ENCODE data around the gene SPSB1. TPM values are rescaled to one million over a fixed set of nuclear protein-coding genes. Genes with fewer than 3 reads are reported as not detected.

SPSB1 gene
- total RNA-seq, 1 donor from 2014 or later = 15.1 TPM

DNA sequence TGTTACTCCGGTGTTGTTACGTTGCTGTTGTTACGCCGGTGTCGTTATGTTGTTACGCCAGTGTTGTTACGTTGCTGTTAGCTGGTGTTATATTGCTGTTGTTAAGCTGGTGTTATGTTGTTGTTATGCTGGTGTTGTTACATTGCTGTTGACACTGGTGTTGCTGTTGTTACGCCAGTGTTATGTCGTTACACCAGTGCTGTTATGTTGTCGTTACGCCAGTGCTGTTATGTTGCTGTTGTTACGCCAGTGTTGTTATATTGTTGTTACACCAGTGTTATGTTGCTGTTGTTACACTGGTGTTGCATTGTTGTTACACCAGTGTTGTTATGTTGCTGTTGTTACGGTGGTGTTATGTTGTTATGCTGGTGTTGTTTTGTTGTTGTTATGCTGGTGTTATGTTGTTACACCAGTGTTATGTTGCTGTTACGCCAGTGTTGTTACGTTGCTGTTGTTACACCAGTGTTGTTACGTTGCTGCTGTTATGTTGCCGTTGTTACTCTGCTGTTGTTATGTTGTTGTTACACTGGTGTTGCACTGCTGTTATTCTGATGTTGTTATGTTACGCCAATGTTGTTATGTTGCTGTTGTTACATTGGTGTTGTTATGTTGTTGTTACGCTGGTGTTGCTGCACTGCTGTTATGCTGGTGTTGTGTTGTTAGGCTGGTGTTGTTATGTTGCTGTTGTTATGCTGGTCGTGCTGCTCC, 32.5 kb upstream of the SPSB1 start:
- DNase-seq (ENCODE audit: low spot score) = no peak

DNA sequence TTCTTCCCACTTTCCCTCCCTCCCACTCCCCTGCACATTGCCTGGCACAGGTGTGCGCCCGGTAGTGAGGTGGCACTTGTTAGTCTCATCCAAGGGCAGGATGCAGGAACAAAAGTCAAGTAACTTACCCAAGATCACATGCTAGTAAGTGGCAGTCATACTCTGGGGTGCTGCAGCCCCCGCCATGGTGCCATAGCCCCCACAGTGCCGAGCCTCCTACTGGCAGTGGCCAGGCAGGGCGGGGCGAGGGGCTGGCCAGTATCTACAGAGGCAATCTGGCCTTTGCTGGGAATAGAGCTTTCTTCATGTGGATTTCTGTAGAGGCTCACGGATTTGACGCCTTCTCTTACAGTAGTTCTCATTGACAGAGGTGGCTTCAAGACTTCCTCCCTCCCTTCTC, 31.2 kb upstream of the SPSB1 start:
- no peak for DNase-seq (ENCODE audit: low spot score)

DNA sequence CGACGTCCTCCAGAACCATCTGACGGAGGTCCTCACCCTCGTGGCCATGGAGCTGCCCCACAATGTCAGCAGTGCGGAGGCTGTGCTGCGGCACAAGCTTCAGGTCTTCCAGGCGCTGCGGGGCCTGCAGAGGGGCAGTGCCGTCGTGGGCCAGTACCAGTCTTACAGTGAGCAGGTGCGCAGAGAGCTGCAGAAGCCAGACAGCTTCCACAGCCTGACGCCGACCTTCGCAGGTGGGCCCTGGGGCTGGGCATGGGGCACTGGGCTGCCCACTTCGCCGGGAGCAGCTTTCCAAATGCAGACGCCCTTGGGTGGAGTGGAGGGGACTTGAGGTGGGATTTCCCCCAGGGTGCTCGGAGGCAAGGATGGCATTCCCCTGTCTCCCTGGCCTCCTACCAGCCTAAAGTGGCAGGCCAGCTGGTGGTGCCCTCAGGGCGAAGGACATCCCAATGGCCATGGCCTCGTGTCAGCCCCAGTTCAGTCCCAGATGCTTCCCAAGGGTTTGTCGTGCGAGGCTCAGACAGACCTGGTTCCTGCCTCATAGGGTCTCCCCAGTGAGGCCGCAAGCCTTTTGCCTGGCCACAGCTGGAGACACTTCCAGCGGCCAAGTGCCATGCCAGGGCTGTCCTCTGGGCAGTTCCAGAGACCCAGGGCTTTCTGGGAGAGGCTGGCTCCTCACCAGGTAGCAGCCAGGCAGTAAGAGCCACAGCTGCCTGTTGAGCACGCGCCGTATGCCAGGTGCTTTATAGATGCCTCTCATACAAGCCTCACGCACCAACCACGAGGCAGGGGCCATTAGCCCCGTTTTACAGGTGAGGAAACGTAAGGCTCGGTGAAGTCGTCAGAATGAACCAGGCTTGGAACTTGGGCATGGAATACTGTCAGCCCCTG, 30.4 kb upstream of the SPSB1 start:
- DNase-seq (ENCODE audit: low spot score) = no peak

DNA sequence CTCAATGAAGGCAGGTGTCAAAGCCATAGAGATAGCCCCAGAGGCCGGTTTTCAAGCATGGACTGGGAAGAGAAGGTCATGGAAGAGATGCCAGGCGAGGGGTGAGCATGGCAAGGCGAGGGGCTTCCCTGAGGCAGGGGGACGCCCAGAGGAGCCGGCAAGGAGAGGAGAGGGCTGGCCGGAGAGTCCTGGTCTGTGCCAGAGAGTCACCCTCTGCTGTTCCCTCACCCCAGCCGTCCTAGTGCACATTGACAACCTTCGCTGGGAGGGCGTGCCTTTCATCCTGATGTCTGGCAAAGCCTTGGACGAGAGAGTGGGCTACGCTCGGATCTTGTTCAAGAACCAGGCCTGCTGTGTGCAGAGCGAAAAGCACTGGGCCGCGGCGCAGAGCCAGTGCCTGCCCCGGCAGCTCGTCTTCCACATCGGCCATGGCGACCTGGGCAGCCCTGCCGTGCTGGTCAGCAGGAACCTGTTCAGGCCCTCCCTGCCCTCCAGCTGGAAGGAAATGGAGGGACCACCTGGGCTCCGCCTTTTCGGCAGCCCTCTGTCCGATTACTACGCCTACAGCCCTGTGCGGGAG, 29.3 kb upstream of the SPSB1 start:
- no peak for DNase-seq (ENCODE audit: low spot score)

DNA sequence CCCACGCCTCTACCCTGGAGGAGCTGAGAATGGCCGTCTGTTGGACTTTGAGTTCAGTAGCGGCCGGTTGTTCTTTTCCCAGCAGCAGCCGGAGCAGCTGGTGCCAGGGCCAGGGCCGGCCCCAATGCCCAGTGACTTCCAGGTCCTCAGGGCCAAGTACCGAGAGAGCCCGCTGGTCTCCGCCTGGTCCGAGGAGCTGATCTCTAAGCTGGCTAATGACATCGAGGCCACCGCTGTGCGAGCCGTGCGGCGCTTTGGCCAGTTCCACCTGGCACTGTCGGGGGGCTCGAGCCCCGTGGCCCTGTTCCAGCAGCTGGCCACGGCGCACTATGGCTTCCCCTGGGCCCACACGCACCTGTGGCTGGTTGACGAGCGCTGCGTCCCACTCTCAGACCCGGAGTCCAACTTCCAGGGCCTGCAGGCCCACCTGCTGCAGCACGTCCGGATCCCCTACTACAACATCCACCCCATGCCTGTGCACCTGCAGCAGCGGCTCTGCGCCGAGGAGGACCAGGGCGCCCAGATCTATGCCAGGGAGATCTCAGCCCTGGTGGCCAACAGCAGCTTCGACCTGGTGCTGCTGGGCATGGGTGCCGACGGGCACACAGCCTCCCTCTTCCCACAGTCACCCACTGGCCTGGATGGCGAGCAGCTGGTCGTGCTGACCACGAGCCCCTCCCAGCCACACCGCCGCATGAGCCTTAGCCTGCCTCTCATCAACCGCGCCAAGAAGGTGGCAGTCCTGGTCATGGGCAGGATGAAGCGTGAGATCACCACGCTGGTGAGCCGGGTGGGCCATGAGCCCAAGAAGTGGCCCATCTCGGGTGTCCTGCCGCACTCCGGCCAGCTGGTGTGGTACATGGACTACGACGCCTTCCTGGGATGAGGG, 28.5 kb upstream of the SPSB1 start:
- no peak for DNase-seq (ENCODE audit: low spot score)

DNA sequence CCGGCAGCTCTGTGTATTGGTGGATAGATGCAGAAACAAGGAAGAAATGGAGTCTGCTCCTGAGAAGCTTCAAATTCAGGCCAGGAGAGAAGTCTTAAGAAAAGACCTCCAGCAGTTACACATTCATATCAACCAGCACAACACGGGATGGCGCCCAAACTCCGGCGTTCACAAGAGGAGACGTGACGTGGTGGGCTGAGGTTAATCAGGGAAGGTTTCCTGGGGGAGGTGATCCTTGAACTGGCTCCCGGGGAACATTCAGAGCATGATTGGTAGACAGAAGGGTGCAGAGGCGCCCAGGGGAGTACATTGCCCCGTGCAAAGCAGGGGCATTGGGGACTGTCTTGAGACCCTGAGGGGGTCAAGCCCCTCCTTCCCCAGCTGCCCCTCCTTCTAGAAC, 27.7 kb upstream of the SPSB1 start:
- DNase-seq (ENCODE audit: low spot score) = no peak

DNA sequence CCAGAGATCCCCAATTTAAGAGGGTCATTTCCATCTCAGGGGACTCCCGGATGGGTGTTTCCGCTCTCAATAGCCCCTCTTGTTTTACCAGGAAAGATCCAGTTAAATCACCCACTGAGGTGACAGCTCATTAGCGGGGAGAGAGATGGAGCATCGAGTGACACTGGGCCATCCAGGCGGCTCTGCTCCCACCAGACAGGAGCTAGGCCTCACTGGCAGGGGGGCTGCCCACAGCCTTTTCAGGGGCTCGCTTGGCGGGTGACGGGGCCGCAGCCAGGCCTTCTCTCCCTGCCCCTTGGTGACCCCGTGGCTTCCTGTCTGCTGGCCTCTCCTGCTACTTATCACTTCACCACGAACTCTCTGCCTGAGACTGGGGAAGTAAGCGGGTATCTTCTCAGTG, 26.7 kb upstream of the SPSB1 start:
- DNase-seq (ENCODE audit: low spot score) = no peak

DNA sequence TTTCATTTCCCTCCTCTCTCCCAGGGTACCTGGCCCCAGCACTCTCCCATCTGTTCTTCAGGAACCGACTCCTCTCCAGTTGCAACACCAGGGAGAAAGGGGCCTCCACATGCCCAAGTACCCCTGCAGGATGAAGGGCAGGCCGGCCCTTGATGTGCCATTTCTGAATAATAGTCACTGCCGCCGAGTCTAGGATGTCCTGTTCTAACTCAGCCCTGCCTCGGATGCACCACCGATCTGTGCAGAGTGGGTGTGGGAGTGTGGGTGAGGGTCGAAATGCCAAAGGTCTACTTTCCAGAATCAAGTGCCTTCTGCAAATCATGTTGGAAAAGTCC, 25.4 kb upstream of the SPSB1 start:
- no peak for DNase-seq (ENCODE audit: low spot score)

DNA sequence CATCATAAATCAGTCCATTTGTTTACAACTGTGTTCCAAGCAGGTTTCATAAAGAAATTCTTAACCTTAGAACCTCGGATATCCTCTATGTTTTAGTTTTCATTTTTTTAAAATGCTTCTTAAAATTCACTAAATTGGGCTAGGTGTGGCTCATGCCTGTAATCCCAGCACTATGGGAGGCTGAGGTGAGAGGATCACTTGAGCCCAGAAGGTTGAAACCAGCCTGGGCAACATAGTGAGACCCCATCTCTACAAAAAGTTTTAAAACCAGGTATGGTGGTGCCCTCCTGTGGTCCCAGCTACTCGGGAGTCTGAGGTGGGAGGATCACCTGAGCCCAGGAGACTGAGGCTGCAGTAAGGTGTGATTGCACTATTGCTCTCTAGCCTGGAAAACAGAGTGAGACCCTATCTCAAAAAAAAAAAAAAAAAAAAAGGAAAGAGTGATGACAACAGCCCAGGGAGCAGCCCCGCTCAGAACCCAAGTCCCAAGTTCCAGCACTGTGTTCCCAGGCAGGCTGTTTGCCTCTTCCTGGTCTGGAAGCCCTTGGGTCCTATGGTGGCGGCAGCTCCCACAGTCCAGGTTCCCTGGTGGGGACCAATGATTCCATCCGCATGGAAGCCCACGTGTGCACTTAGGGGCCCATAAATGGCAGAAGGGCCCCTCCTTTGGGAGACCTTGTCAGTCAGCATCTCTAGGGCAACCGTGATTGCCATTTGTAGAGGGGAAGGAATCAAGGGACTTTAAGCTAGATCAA, 24.7 kb upstream of the SPSB1 start:
- DNase-seq (ENCODE audit: low spot score) = no peak

DNA sequence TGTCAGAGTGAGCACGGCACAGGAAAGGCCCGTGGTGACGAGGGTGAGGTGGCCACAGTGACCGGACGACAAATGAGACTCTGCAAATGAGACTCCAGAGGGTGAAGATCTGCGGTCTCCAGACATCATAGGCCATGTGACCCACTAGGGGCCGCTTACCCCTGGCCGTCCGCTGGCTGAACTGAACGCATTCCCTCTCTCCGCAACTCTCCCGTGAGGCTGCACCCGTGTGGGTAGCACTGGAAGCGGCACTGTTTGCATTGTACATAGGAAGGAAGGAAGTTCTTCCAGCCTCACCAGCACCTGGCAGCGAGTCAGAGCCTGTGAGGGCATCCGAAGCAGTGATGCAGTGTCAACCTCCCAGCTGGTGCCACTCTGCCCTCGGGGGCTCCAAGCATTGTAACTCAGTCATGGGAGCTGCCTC, 23.6 kb upstream of the SPSB1 start:
- DNase-seq (ENCODE audit: low spot score) = no peak

DNA sequence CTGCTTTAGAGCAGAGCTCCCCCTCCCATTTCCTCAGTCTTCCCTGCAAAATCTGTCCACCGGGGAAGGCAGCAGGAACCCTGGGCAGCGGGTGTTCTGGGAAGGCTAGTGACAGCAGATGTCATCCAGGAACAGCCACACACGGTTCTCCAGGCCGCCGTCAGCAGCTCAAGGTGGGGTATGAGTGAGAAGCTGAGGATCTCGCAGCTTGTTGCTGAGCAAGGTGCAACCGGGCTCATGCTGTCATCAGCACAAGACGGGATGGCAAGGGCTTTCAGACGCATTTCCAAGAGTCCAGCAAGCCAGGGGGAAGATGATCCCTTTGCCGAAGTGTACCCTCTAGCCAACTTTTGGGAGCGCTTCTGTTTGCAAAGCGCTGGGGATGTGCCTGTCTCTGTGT, 23.0 kb upstream of the SPSB1 start:
- no peak for DNase-seq (ENCODE audit: low spot score)

DNA sequence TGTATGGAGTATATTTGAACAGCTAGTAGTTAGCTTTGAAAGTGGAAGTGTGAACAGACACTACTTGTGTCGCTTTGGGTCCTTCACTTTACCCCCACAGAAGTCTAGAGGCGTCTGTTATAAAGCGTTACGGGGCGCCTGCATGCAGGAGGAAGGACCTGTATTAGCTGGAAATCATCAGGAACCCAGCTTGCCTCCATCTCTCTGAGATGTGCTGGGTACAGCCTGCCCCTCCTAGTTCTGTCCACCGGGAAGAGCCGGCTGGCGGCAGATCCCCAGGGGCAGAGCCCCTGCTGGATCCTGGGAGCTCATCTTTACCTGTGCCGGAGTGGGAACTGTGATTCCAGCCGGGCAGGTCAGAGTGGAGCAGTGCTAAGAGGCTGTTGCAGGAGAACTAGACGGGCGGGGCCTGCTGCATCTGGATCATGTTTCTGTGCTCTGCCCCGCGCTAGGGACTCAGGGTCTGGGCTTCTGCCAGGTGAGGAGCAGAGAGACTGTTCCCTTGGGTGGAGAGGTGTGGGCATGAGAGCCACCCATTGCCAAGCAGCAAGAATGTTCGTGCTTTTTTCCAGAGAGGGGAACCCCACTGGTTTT, 22.3 kb upstream of the SPSB1 start:
- no peak for DNase-seq (ENCODE audit: low spot score)

DNA sequence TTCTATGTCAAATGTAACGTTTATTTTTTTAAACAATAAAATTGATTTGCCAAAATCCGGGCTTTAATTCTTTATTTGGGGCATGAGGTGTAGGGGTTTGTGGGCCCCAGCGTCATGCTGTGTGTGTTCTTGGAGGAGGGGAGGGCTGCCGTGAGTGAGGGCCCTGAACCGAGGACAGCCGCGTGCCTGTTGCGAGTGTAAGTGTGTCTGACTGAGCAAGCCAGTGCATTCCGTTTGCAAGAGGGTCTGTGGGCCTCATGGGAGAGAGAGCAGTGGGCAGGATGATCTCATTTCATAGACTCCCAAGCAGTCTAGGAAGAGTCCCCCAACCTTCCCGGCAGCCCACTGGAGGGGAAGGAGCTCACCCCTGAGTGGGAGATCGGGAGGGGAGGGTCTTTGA, 21.4 kb upstream of the SPSB1 start:
- no peak for DNase-seq (ENCODE audit: low spot score)

DNA sequence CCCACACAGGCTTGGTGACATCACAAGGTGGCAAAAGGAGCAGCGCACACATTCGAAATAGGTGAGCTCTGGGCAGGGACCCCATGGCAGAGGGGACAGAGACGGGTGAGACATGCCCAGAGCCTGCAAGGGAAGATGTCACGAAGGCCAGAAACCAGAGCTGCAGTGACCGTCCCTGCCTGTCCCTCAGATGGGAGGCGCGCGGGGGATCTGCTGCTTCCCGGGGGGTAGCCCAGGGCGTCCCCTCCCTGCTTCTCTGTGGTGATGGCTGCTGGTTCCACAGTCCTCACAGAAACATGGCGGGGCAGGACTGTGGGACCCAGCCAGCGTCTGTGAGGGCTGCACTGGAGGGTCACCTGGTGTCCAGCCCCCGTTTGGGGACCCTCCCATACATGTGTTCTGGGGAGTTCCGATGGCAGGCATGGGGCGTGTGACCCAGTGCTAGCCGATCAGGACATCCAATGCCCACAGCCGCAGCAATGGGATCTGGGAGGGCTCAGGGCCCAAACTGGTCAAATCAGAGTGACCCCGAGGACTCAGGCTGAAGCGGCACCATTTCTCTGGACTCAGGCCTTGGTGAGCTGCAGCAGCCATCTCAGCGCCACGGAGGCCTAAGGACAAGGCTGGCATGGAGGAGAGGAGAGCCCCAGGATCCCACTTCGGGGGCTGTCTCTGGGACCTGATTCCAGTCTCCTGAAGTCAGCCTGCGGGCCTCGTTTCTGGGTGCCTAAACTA, 20.7 kb upstream of the SPSB1 start:
- no peak for DNase-seq (ENCODE audit: low spot score)

DNA sequence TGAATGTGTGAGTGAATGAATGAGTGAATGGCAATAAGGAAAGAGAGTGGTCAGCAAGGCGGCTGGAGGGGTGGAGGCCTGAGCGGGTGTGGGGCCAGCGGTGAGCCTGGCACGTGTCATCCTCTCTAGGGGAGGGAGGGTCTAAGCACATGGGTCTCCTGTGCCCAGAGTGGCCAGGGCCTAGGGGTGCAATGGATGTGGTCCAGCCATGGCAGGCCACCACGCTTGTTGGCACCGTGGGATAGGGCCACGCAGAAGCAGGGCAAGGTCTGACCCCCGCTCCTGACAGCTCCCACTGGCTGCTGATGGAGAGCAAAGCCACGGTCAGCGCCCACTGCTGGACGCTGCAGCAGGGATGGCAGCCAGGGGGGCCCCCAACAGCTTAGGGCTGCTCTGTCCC, 19.5 kb upstream of the SPSB1 start:
- DNase-seq (ENCODE audit: low spot score) = no peak

DNA sequence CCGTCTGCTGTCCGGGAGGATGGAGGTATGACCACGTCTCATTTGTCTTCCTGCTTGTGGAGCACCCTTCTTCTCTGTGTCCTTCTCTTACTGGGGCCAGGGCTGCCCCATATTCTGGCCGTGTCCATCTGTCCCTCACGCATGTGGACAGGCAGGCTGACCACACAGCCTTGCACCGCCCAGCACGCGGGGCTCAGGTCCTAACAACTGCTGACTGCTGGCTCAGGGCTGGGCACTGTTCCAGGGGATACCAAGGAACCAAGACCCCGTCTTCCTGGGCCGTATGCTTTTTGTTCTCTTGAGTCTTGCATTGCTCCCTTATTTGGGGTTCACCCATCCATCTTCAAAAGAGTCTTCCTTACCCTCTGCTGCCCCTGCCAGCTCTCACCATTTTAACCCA, 17.5 kb upstream of the SPSB1 start:
- DNase-seq (ENCODE audit: low spot score) = no peak

DNA sequence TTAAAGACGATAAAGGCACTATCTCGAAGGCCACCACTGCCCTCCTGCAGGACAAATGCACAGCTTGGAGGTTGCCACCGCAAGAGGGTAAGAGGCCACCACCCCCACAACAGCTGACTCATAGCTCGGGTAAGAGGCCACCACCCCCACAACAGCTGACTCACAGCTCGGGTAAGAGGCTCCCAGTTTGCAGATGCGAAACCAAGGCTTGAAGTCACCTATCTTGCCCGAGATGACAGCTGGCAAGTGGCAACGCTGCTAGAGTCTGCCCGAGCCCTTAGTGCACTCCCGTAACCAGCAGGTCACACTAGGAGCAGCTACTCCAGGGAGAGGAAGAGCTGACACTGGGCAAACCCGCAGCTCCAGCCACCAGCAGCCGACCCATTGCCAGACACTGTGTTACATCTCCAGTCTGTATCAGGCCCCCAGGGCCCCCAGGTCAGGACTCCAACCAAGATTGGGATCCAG, 17.1 kb upstream of the SPSB1 start:
- DNase-seq (ENCODE audit: low spot score) = no peak

DNA sequence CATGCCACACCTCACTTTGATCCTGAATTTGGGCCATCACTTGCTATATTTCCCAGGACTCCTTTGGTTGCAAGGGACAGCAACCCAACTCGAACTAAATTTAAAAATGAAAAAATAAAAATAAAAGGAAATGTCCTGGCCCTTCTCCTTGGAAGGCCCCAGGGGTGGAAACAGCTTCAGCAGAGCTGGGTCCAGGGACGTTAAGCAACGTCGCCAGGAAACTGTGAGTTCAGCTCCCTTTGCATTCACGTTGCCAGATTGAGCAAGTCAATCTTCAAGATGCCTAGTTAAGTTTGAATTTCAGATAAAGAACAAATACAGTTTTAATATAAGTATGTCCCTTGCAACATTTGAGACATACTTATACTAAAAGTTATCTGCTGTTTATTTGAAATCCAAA, 14.6 kb upstream of the SPSB1 start:
- DNase-seq (ENCODE audit: low spot score) = no peak

DNA sequence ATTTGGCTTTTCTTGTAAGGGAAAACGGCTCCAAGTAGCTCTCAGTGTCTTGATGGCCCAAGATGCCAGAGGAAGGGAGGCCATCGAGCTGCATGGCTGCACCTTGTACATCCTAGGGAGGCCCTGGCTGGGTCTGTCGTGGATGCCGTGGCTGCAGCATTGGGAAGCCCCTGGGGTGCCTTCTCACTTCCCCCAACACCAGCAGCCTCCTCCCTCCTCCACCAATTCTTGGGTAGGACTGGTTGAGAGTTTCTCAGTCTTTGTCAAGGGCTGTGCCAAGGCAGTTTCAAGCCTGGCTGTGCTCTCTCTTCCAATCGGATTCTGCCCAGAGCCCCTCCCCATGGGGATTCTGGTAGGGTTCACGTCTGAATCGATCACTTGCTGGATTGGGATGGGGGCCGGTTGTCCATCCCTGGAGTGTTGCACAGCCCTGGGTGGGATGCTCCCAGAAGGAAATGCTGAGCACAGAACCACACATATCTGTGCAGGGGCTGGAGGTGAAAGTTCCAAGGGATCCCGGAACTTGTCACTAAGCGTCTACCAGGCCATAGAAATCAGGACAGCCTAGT, 14.0 kb upstream of the SPSB1 start:
- DNase-seq (ENCODE audit: low spot score) = no peak
